ENCODE results near the gene IQCK. TPM values are rescaled to one million over a fixed set of nuclear protein-coding genes. Genes with fewer than 3 reads are reported as not detected.

IQCK gene
- total RNA-seq, 1 experiment from 2014 or later = 15.5 TPM

GRCh38 chr16:19837984-19838707 is 120.1 kb downstream of the IQCK start:
- intact Hi-C loops (cut with micrococcal nuclease; ENCODE audit: unreplicated experiment) (no loop called here), in situ Hi-C loops (cut with HindIII; ENCODE audit: low pct_unique_long_range_greater_than_20kb, low sequenced_read_pairs) (no loop called here)
- Histone ChIP-seq H3K9me3 (ENCODE audit: control insufficient read depth, insufficient read depth, low read depth, low read length) (no peaks in the 10 kb centered on the region), H3K27me3 (ENCODE audit: control insufficient read depth, insufficient read depth, low read length) (no peaks in the 10 kb centered on the region), H3K27ac (ENCODE audit: low read length) (no peak overlapping the region), H3K36me3 (ENCODE audit: control insufficient read depth, insufficient read depth, low read length) (no peaks in the 10 kb centered on the region), H3K4me1 (ENCODE audit: control insufficient read depth, insufficient read depth, low read length) (no peaks in the 10 kb centered on the region), H3K4me3 (ENCODE audit: low read depth in 2 of 2, low read length in 2 of 2) (no peak overlapping the region)
- POLR2A ChIA-PET = no interaction called here
- ATAC-seq (no peak), DNase-seq (ENCODE audit: low read depth, low spot score) (no peak)
- no peak for TF ChIP-seq TCF7L2 (IDR thresholded peaks at IDR 0.05; ENCODE audit: low read depth, low read length)
- TF ChIP-seq REST (IDR thresholded peaks at IDR 0.05; ENCODE audit: insufficient read depth in 1 of 2, low read depth in 2 of 2, low read length in 1 of 2) = no peak
- TF ChIP-seq SIN3A (IDR thresholded peaks at IDR 0.05; ENCODE audit: borderline replicate concordance, insufficient read depth, low read depth, low read length) = no peak
- no peak for TF ChIP-seq POLR2AphosphoS5 (IDR thresholded peaks at IDR 0.05; ENCODE audit: low read depth, low read length)
- no TSS peak for BruUV-seq (replicated peaks)
- CTCF ChIA-PET = interaction anchor here (0.9 kb wide), 1 partner anchor 61 kb away, joined by 3 read pairs; no protein-coding TSS in a partner anchor

- intact Hi-C loops (cut with micrococcal nuclease; ENCODE audit: unreplicated experiment) (no loop called here), in situ Hi-C loops (cut with HindIII; ENCODE audit: low pct_unique_long_range_greater_than_20kb, low sequenced_read_pairs) (no loop called here)
- H3K9me3 ChIP-seq (ENCODE audit: control insufficient read depth, insufficient read depth, low read depth, low read length) = no peaks in the 10 kb centered on the region
- no peaks in the 10 kb centered on the region for H3K4me1 ChIP-seq (ENCODE audit: control insufficient read depth, insufficient read depth, low read length)
- ChIA-PET CTCF (no interaction called here), POLR2A (no interaction called here)
- H3K27ac ChIP-seq (ENCODE audit: low read length) = no peak overlapping the region
- H3K36me3 ChIP-seq (ENCODE audit: control insufficient read depth, insufficient read depth, low read length) = no peaks in the 10 kb centered on the region
- no TSS peak for BruUV-seq (replicated peaks)
- H3K27me3 ChIP-seq (ENCODE audit: control insufficient read depth, insufficient read depth, low read length) = no peaks in the 10 kb centered on the region
- H3K4me3 ChIP-seq (ENCODE audit: low read depth in 2 of 2, low read length in 2 of 2) = no peak overlapping the region
- TF ChIP-seq POLR2AphosphoS5 (IDR thresholded peaks at IDR 0.05; ENCODE audit: low read depth, low read length) = no peak
- no peak for TF ChIP-seq SIN3A (IDR thresholded peaks at IDR 0.05; ENCODE audit: borderline replicate concordance, insufficient read depth, low read depth, low read length)
- no peak for TF ChIP-seq CTCF (IDR thresholded peaks at IDR 0.05)
- no peak for TF ChIP-seq REST (IDR thresholded peaks at IDR 0.05; ENCODE audit: insufficient read depth in 1 of 2, low read depth in 2 of 2, low read length in 1 of 2)
- TF ChIP-seq TCF7L2 (IDR thresholded peaks at IDR 0.05; ENCODE audit: low read depth, low read length) = no peak
- no peak for ATAC-seq
- DNase-seq (ENCODE audit: low read depth, low spot score) = no peak
Observed at GRCh38 chr16:19840524-19841110, 122.5 kb downstream of the IQCK start.

All from Panc1 (cell line).